Measurements from ENCODE around the gene SLC35F2. TPM values are rescaled to one million over a fixed set of nuclear protein-coding genes. Genes with fewer than 3 reads are reported as not detected.

SLC35F2 gene
- polyA plus RNA-seq, 2 of the 4 experiments (the other 2 are of a cell fraction), result 27.0 to 32.8 TPM

DNA sequence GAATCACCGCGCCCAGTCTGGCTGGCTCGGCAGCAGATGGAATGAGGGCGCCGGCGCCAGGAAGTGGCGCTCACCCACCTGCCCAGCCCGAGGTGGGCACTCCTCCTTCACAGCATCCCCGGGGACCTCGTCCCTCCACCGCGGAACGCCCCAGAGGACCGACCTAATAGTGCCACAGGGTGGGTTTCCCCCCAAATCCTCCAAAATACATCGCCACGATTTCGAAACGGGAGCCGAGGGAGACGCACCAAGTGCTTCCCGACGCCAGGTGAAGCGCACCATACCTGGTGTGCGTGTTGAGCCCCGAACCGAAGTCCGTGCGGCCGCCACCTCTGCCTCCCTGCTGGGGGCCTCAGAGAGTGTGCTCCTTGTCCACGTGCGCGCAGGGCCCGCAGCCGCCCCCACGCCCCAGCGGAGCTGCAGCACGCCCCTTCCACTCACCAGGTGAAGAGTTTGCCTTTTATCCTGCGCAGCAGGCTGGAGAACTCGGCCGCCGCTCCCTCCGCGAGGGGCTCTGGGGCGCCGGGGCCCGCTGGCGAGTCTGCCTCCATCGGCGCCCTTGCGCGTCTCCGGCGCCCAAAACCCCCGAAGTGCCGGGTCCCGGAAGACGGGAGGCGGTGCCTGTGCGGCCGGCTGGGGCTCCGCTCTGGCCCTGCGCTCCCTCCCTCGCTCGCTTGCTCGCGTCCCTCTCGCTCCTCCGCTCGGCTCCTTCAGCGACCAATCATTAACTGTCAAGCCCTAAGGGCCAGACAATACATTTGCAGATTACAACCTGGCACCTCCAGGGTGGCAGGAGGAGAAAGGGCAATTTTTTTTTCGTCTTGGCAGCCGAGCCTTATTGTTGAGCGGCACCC is at the start of gene SLC35F2 (continued):
- TF ChIP-seq POLR2AphosphoS2 (conservative IDR thresholded peaks at IDR 0.05; ENCODE audit: low read length) (no peak), EHMT2 (IDR thresholded peaks at IDR 0.05; ENCODE audit: low read depth) (no peak), GATA3 (IDR thresholded peaks at IDR 0.05; ENCODE audit: borderline replicate concordance) (no peak), SREBF2 (IDR thresholded peaks at IDR 0.05) (no peak)

DNA sequence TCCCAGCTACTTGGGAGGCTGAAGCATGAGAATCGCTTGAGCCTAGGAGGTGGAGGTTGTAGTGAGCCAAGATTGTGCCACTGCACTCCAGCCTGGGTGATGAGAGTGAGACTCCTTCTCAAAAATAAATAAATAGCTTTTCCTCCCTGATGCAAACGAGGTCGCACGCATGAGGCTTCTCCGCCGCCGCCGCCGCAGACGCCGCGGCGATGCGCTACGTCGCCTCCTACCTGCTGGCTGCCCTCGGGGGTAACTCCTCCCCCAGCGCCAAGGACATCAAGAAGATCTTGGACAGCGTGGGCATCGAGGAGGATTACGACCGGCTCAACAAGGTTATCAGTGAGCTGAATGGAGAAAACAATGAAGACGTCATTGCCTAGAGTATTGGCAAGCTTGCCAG is 49.6 kb upstream of the SLC35F2 start:
- H3K27ac ChIP-seq, result no peak overlapping the region
- 83% methylated on average over 20 of the region's 23 CpGs for WGBS (ENCODE audit: missing lambda C conversion rate)
- no peaks in the 10 kb centered on the region for H3K9me3 ChIP-seq
- no peak overlapping the region for H3K4me2 ChIP-seq
- no peak for ATAC-seq
- no peak for FAIRE-seq
- POLR2A ChIA-PET, result no interaction called here
- DNase-seq (ENCODE audit: low read depth in 1 of 2, low spot score in 1 of 2), result no peak
- CTCF ChIA-PET, result no interaction called here
- H3K4me3 ChIP-seq, result no peak overlapping the region
- no peaks in the 10 kb centered on the region for H3K4me1 ChIP-seq
- TF ChIP-seq EHF (CRISPR knock-in tag; IDR thresholded peaks at IDR 0.05), result no peak
- no peak for TF ChIP-seq ZSCAN20 (CRISPR knock-in tag; IDR thresholded peaks at IDR 0.05)
- TF ChIP-seq NFE2L2 (conservative IDR thresholded peaks at IDR 0.05; ENCODE audit: low read length), result no peak
- no peak for TF ChIP-seq RNF2 (IDR thresholded peaks at IDR 0.05; ENCODE audit: borderline replicate concordance, low read depth)
- TF ChIP-seq, protein P1, sequence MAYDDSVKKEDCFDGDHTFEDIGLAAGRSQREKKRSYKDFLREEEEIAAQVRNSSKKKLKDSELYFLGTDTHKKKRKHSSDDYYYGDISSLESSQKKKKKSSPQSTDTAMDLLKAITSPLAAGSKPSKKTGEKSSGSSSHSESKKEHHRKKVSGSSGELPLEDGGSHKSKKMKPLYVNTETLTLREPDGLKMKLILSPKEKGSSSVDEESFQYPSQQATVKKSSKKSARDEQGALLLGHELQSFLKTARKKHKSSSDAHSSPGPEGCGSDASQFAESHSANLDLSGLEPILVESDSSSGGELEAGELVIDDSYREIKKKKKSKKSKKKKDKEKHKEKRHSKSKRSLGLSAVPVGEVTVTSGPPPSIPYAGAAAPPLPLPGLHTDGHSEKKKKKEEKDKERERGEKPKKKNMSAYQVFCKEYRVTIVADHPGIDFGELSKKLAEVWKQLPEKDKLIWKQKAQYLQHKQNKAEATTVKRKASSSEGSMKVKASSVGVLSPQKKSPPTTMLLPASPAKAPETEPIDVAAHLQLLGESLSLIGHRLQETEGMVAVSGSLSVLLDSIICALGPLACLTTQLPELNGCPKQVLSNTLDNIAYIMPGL (CRISPR knock-in tag; IDR thresholded peaks at IDR 0.05; ENCODE audit: borderline replicate concordance), result no peak

DNA sequence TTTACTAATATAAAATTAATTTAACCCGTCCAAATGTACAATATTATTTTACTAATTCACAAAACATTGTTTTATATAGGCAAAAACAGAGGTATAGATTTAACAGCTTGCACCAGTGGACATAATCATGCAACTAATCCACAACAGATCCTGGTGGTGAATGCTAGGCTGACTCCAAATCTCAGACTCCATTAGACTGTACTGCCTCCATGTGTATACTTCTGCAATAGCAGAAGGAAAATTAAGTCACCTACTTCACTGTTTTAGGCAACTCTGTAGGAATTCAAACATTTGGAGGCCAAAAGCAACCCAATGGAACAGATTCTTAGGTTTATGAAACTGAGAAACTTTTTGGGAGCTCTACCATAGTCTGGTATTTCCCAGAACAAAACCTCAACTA is 39.7 kb upstream of the SLC35F2 start:
- Histone ChIP-seq H3K27ac (no peak overlapping the region), H3K4me1 (no peaks in the 10 kb centered on the region), H3K4me2 (no peak overlapping the region), H3K9me3 (no peaks in the 10 kb centered on the region), H3K4me3 (no peak overlapping the region)
- POLR2A ChIA-PET, result no interaction called here
- 3% methylated on average over 1 of the region's 1 CpG for WGBS (ENCODE audit: missing lambda C conversion rate)
- ATAC-seq (peak; percentile 70 to 87; a peak in 5 of 6 replicates), FAIRE-seq (no peak), DNase-seq (ENCODE audit: low read depth in 1 of 2, low spot score in 1 of 2) (peak; percentile 8 to 53)
- TF ChIP-seq JUN (IDR thresholded peaks at IDR 0.05) (no peak), USF2 (IDR thresholded peaks at IDR 0.05) (no peak), RAD21 (conservative IDR thresholded peaks at IDR 0.05 in 1 of 2, IDR thresholded peaks at IDR 0.05 in 1 of 2) (peak; percentile 58 to 69; a peak in 4 of 5 replicates), SMC3 (IDR thresholded peaks at IDR 0.05) (peak; percentile 43; the same call in 2 of the 3 replicates), GATA3 (IDR thresholded peaks at IDR 0.05; ENCODE audit: borderline replicate concordance) (no peak), KDM5A (IDR thresholded peaks at IDR 0.05) (no peak), FOXS1 (CRISPR knock-in tag; IDR thresholded peaks at IDR 0.05) (no peak), EP300 (IDR thresholded peaks at IDR 0.05) (no peak)
- TF ChIP-seq, protein P2, sequence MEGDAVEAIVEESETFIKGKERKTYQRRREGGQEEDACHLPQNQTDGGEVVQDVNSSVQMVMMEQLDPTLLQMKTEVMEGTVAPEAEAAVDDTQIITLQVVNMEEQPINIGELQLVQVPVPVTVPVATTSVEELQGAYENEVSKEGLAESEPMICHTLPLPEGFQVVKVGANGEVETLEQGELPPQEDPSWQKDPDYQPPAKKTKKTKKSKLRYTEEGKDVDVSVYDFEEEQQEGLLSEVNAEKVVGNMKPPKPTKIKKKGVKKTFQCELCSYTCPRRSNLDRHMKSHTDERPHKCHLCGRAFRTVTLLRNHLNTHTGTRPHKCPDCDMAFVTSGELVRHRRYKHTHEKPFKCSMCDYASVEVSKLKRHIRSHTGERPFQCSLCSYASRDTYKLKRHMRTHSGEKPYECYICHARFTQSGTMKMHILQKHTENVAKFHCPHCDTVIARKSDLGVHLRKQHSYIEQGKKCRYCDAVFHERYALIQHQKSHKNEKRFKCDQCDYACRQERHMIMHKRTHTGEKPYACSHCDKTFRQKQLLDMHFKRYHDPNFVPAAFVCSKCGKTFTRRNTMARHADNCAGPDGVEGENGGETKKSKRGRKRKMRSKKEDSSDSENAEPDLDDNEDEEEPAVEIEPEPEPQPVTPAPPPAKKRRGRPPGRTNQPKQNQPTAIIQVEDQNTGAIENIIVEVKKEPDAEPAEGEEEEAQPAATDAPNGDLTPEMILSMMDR (IDR thresholded peaks at IDR 0.05), result peak; percentile 53
- CTCF ChIA-PET, result interaction anchor here (0.7 to 1.4 kb wide), 10 partner anchors 13 to 362 kb away, joined by 3 to 5 read pairs (median 4); no protein-coding TSS in a partner anchor

Measured in A549 (cell line).